HEK293 (cell line): ENCODE measurements around the gene AHRR.

Source experiments
- CTCF ChIA-PET: fragments of 350-600 bp; formaldehyde crosslinking; extraction: SDS; loops from one replicate; lab custom pipeline; 2021; ENCODE audit warnings: antibody characterized with exemption; lab: Yijun Ruan, JAX
- POLR2A ChIA-PET: fragments of 300-600 bp; formaldehyde crosslinking; extraction: SDS; loops from one replicate; lab custom pipeline; 2020; ENCODE audit warnings: antibody characterized with exemption, inconsistent platforms; lab: Yijun Ruan, JAX
- H3K27ac ChIP-seq: fragments of 200-500 bp; sonication (Bioruptor generic); 2 replicates; pipeline ENCODE4 v1.5.1; 2014; ENCODE audit warnings: low read depth, low read length, control low read depth, inconsistent platforms; ENCODE audit errors: extremely low read depth
- H3K36me3 ChIP-seq, 2 experiments: fragments of 200-500 bp in 1 of 2; sonication (Bioruptor generic) in 1 of 2; 1 replicate in 1 of 2; 2 replicates in 1 of 2; pipeline ENCODE4 v1.5.1; 2014 to 2017; ENCODE audit warnings: inconsistent platforms in 2 of 2, low read length in 2 of 2; ENCODE audit not compliant: control insufficient read depth in 2 of 2, insufficient read depth in 1 of 2
- H3K4me1 ChIP-seq: fragments of 200-500 bp; sonication (Bioruptor generic); 2 replicates; pipeline ENCODE4 v1.5.1; 2014; ENCODE audit warnings: mild to moderate bottlenecking, low read length, inconsistent platforms; ENCODE audit not compliant: control insufficient read depth, insufficient read depth
- H3K4me3 ChIP-seq: 2 replicates; pipeline ENCODE4 v1.5.1; 2011; ENCODE audit warnings: low read depth, mild to moderate bottlenecking, control low read depth, low read length, moderate library complexity
- H3K9me3 ChIP-seq: fragments of 200-500 bp; sonication (Bioruptor generic); 2 replicates; pipeline ENCODE4 v1.5.1; 2014; ENCODE audit warnings: low read depth, low read length, inconsistent platforms; ENCODE audit not compliant: control insufficient read depth, insufficient read depth
- FEZF1 ChIP-seq: fragments of 450-650 bp; formaldehyde crosslinking; IDR thresholded peaks from 2 replicates; pipeline ENCODE4 v1.5.1; 2016; ENCODE audit warnings: missing biosample characterization, missing genetic modification characterization
- GLIS1 ChIP-seq: fragments of 450-650 bp; formaldehyde crosslinking; IDR thresholded peaks from 2 replicates; pipeline ENCODE4 v1.5.1; 2016; ENCODE audit warnings: missing biosample characterization, missing genetic modification characterization
- SCRT1 ChIP-seq: fragments of 450-650 bp; formaldehyde crosslinking; IDR thresholded peaks from 2 replicates; pipeline ENCODE4 v1.5.1; 2016; ENCODE audit warnings: missing biosample characterization, missing genetic modification characterization, borderline replicate concordance
- TSHZ1 ChIP-seq: fragments of 450-650 bp; formaldehyde crosslinking; IDR thresholded peaks from 2 replicates; pipeline ENCODE4 v1.5.1; 2016; ENCODE audit warnings: missing biosample characterization, missing genetic modification characterization, borderline replicate concordance
- WT1 ChIP-seq: fragments of 450-650 bp; formaldehyde crosslinking; IDR thresholded peaks from 2 replicates; pipeline ENCODE4 v1.5.1; 2016; ENCODE audit warnings: missing biosample characterization, missing genetic modification characterization
- ZBTB17 ChIP-seq: fragments of 450-650 bp; formaldehyde crosslinking; IDR thresholded peaks from 2 replicates; pipeline ENCODE4 v1.5.1; 2016; ENCODE audit warnings: missing biosample characterization, missing genetic modification characterization
- ZNF266 ChIP-seq: fragments of 450-650 bp; formaldehyde crosslinking; IDR thresholded peaks from 2 replicates; pipeline ENCODE4 v1.5.1; 2016; ENCODE audit warnings: missing biosample characterization, missing genetic modification characterization, low read depth
- ZNF350 ChIP-seq: fragments of 450-650 bp; formaldehyde crosslinking; IDR thresholded peaks from 2 replicates; pipeline ENCODE4 v1.5.0; 2017; ENCODE audit warnings: missing biosample characterization, mild to moderate bottlenecking, missing genetic modification characterization
- ZNF514 ChIP-seq: fragments of 450-650 bp; formaldehyde crosslinking; IDR thresholded peaks from 2 replicates; pipeline ENCODE4 v1.5.1; 2016; ENCODE audit warnings: missing biosample characterization, missing genetic modification characterization
- ZNF624 ChIP-seq: fragments of 450-650 bp; formaldehyde crosslinking; IDR thresholded peaks from 2 replicates; pipeline ENCODE4 v1.5.1; 2017; ENCODE audit warnings: missing biosample characterization, missing genetic modification characterization
- ZNF707 ChIP-seq: fragments of 450-650 bp; formaldehyde crosslinking; IDR thresholded peaks from 2 replicates; pipeline ENCODE4 v1.5.1; 2016; ENCODE audit warnings: missing biosample characterization, missing genetic modification characterization
- ZNF76 ChIP-seq: fragments of 450-650 bp; formaldehyde crosslinking; IDR thresholded peaks from 2 replicates; pipeline ENCODE4; 2016; ENCODE audit warnings: low read depth, missing biosample characterization, missing genetic modification characterization, borderline replicate concordance
- ZNF791 ChIP-seq: fragments of 450-650 bp; formaldehyde crosslinking; IDR thresholded peaks from 2 replicates; pipeline ENCODE4 v1.5.1; 2016; ENCODE audit warnings: missing biosample characterization, missing genetic modification characterization
- ZNF843 ChIP-seq: fragments of 450-650 bp; formaldehyde crosslinking; IDR thresholded peaks from 2 replicates; pipeline ENCODE4 v1.5.1; 2016; ENCODE audit warnings: missing biosample characterization, missing genetic modification characterization
- TF ChIP-seq, protein P1 (sequence below): fragments of 450-650 bp; formaldehyde crosslinking; IDR thresholded peaks from 2 replicates; pipeline ENCODE4 v1.5.1; 2016; ENCODE audit warnings: missing biosample characterization, missing genetic modification characterization
- TF ChIP-seq, protein P2 (sequence below): fragments of 450-650 bp; formaldehyde crosslinking; IDR thresholded peaks from 2 replicates; pipeline ENCODE4 v1.5.1; 2016; ENCODE audit warnings: missing biosample characterization, missing genetic modification characterization
- TF ChIP-seq, protein P3 (sequence below): fragments of 450-650 bp; formaldehyde crosslinking; IDR thresholded peaks from 2 replicates; pipeline ENCODE4 v1.5.1; 2016; ENCODE audit warnings: missing biosample characterization, missing genetic modification characterization
- TF ChIP-seq, protein P4 (sequence below): fragments of 450-650 bp; formaldehyde crosslinking; IDR thresholded peaks from 2 replicates; pipeline ENCODE4 v1.5.1; 2016; ENCODE audit warnings: missing biosample characterization, missing genetic modification characterization

AHRR gene

GRCh38 chr5:389891-390622 is 68.5 kb downstream of the AHRR start:
- TF ChIP-seq TSHZ1 (tag by site-specific recombination) = no peak
- TF ChIP-seq SCRT1 (tag by site-specific recombination) = no peak
- no peak for TF ChIP-seq ZNF514
- TF ChIP-seq ZNF707 (tag by site-specific recombination) = no peak
- no peak for TF ChIP-seq FEZF1 (tag by site-specific recombination)
- no peak for TF ChIP-seq ZNF791 (tag by site-specific recombination)
- no peak for TF ChIP-seq ZBTB17
- TF ChIP-seq, protein P1, sequence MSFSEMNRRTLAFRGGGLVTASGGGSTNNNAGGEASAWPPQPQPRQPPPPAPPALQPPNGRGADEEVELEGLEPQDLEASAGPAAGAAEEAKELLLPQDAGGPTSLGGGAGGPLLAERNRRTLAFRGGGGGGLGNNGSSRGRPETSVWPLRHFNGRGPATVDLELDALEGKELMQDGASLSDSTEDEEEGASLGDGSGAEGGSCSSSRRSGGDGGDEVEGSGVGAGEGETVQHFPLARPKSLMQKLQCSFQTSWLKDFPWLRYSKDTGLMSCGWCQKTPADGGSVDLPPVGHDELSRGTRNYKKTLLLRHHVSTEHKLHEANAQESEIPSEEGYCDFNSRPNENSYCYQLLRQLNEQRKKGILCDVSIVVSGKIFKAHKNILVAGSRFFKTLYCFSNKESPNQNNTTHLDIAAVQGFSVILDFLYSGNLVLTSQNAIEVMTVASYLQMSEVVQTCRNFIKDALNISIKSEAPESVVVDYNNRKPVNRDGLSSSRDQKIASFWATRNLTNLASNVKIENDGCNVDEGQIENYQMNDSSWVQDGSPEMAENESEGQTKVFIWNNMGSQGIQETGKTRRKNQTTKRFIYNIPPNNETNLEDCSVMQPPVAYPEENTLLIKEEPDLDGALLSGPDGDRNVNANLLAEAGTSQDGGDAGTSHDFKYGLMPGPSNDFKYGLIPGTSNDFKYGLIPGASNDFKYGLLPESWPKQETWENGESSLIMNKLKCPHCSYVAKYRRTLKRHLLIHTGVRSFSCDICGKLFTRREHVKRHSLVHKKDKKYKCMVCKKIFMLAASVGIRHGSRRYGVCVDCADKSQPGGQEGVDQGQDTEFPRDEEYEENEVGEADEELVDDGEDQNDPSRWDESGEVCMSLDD (tag by site-specific recombination) = no peak
- no peak for TF ChIP-seq ZNF76 (tag by site-specific recombination)
- no peak for TF ChIP-seq ZNF266 (tag by site-specific recombination)
- Histone ChIP-seq H3K4me3 (no peak overlapping the region), H3K4me1 (peaks cover 2% of the 10 kb centered on the region; the same call in 1 of the 2 replicates), H3K9me3 (no peaks in the 10 kb centered on the region), H3K27ac (no peak overlapping the region), H3K36me3 (peaks cover 0 to 2% of the 10 kb centered on the region in 2 experiments; a peak in 1 of 3 replicates)
- POLR2A ChIA-PET = no interaction called here
- CTCF ChIA-PET = interaction anchor here (0.6 kb wide), 1 partner anchor 61 kb away, joined by 3 read pairs; no protein-coding TSS in a partner anchor

GRCh38 chr5:390623-391491 is 69.3 kb downstream of the AHRR start:
- POLR2A ChIA-PET = no interaction called here
- no peak overlapping the region for H3K27ac ChIP-seq
- CTCF ChIA-PET = interaction anchor here (0.6 kb wide), 1 partner anchor 62 kb away, joined by 3 read pairs; no protein-coding TSS in a partner anchor

DNA sequence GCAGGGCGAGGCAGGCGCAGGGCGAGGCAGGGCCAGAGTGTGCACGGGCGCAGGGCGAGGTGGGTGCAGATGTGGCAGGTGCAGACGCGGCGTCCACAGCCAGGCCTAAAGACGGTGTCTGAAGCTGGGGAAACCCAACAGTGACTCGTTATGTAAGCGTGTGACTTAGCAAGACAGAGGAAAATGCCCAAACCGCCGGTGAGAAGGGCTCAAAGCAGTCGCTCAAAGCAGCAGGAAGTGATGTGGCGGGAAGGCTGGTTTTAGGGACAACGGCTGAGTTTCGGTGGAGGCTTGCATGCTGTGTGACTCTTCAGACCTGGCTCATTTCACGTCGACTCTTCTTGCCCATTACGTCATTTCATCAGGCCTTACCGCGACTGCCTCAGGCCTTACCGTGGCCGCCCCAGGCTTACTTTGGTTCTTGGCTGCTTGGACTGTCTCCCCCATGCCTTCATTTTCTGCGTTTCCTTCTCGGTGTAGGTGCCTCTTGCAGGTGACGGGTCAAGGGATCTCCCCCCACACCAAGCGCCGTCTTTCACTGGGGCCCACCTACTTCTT is 71.0 kb downstream of the AHRR start:
- no peak overlapping the region for H3K4me3 ChIP-seq
- no peak overlapping the region for H3K27ac ChIP-seq
- H3K36me3 ChIP-seq = no peaks in the 10 kb centered on the region
- peaks cover 2% of the 10 kb centered on the region; the same call in 1 of the 2 replicates for H3K4me1 ChIP-seq
- no peaks in the 10 kb centered on the region for H3K9me3 ChIP-seq
- POLR2A ChIA-PET = interaction anchor here (0.8 kb wide), 1 partner anchor 11 kb away, joined by 3 read pairs; no protein-coding TSS in a partner anchor
- CTCF ChIA-PET = no interaction called here
- no peak for TF ChIP-seq FEZF1 (tag by site-specific recombination)
- no peak for TF ChIP-seq ZNF843
- TF ChIP-seq, protein P2, sequence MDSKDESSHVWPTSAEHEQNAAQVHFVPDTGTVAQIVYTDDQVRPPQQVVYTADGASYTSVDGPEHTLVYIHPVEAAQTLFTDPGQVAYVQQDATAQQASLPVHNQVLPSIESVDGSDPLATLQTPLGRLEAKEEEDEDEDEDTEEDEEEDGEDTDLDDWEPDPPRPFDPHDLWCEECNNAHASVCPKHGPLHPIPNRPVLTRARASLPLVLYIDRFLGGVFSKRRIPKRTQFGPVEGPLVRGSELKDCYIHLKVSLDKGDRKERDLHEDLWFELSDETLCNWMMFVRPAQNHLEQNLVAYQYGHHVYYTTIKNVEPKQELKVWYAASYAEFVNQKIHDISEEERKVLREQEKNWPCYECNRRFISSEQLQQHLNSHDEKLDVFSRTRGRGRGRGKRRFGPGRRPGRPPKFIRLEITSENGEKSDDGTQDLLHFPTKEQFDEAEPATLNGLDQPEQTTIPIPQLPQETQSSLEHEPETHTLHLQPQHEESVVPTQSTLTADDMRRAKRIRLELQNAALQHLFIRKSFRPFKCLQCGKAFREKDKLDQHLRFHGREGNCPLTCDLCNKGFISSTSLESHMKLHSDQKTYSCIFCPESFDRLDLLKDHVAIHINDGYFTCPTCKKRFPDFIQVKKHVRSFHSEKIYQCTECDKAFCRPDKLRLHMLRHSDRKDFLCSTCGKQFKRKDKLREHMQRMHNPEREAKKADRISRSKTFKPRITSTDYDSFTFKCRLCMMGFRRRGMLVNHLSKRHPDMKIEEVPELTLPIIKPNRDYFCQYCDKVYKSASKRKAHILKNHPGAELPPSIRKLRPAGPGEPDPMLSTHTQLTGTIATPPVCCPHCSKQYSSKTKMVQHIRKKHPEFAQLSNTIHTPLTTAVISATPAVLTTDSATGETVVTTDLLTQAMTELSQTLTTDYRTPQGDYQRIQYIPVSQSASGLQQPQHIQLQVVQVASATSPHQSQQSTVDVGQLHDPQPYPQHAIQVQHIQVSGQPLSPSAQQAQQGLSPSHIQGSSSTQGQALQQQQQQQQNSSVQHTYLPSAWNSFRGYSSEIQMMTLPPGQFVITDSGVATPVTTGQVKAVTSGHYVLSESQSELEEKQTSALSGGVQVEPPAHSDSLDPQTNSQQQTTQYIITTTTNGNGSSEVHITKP (tag by site-specific recombination) = no peak
- TF ChIP-seq, protein P3, sequence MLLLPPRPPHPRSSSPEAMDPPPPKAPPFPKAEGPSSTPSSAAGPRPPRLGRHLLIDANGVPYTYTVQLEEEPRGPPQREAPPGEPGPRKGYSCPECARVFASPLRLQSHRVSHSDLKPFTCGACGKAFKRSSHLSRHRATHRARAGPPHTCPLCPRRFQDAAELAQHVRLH (tag by site-specific recombination) = no peak
- no peak for TF ChIP-seq WT1 (tag by site-specific recombination)
- TF ChIP-seq, protein P4, sequence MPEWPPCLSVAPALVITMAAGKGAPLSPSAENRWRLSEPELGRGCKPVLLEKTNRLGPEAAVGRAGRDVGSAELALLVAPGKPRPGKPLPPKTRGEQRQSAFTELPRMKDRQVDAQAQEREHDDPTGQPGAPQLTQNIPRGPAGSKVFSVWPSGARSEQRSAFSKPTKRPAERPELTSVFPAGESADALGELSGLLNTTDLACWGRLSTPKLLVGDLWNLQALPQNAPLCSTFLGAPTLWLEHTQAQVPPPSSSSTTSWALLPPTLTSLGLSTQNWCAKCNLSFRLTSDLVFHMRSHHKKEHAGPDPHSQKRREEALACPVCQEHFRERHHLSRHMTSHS (tag by site-specific recombination) = no peak

More at GRCh38 chr5:390623-391491, 69.3 kb downstream of the AHRR start:
- Histone ChIP-seq H3K9me3 (no peaks in the 10 kb centered on the region), H3K4me3 (no peak overlapping the region), H3K36me3 (no peaks in the 10 kb centered on the region), H3K4me1 (peaks cover 2% of the 10 kb centered on the region; the same call in 1 of the 2 replicates)
- TF ChIP-seq ZNF350 (tag by site-specific recombination) = no peak
- peak; percentile 30; the same call in 1 of the 2 replicates for TF ChIP-seq GLIS1
- TF ChIP-seq ZNF624 = no peak
